Subcutaneous abdominal adipose tissue (tissue), 5 donors: ENCODE measurements around the gene KSR2.

Experiments used
- H3K27ac ChIP-seq: one replicate; pipeline ENCODE4 v1.7.0; 2013; ENCODE audit warnings: low read depth, mild to moderate bottlenecking, inconsistent platforms, low read length, moderate library complexity
- H3K27me3 ChIP-seq, 5 donors: one replicate each; pipeline ENCODE4 v1.7.0; 2013; ENCODE audit warnings: low read length in 5 of 5, inconsistent platforms in 1 of 5; ENCODE audit not compliant: control insufficient read depth in 5 of 5, insufficient read depth in 4 of 5
- H3K36me3 ChIP-seq, 5 donors: one replicate each; pipeline ENCODE4 v1.7.0; 2013; ENCODE audit warnings: low read length in 5 of 5; ENCODE audit not compliant: control insufficient read depth in 5 of 5, insufficient read depth in 5 of 5
- H3K4me1 ChIP-seq, 5 donors: one replicate each; pipeline ENCODE4 v1.7.0; 2013; ENCODE audit warnings: low read length in 5 of 5, mild to moderate bottlenecking in 3 of 5, moderate library complexity in 1 of 5; ENCODE audit not compliant: control insufficient read depth in 5 of 5, insufficient read depth in 5 of 5
- H3K4me3 ChIP-seq, 5 donors: one replicate each; pipeline ENCODE4 v1.7.0; 2013; ENCODE audit warnings: low read length in 5 of 5, low read depth in 1 of 5
- H3K9ac ChIP-seq, 5 donors: one replicate each; pipeline ENCODE4 v1.7.0; 2013; ENCODE audit warnings: low read length in 5 of 5, mild to moderate bottlenecking in 4 of 5, moderate library complexity in 3 of 5
- H3K9me3 ChIP-seq, 5 donors: one replicate each; pipeline ENCODE4 v1.7.0; 2013; ENCODE audit warnings: low read length in 5 of 5; ENCODE audit not compliant: control insufficient read depth in 5 of 5
- donor health status: healthy.
- donor health status: healthy.
- donor health status: healthy.
- donor health status: healthy.
- donor health status: healthy.

KSR2 gene

DNA sequence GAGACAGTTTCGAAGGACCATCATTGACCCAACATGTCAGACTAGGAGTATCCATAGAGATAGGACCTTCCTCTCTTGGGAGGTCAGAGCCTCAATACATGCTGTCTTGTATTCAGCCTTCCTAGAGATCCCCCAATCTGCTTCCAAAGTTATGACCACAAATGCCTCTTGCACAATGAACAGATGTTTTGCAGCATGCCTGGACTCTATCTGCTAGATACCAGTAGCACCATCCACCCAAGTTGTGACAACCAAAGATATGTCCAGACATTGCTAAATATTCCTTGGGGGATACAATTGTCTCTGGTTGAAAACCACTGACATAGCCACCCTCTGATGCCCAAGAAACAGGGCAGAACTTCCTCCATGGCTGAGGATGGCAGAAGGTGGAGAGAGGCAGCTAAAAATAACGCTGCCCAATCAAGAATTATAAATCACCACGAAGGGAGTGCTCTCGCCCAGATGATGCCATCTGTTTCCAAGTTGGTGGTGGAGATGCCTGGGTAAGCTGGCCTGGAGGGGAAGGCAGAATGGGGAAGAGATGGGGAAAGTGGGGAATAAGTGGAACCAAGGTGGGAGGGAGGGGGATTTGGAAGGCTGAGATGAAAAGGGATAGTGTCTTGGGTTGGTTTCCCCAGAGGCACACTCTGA, 564.5 kb downstream of the KSR2 start:
- peaks cover 9 to 12% (median 10%) of the 10 kb centered on the region in 5 donors for H3K9me3 ChIP-seq
- H3K4me3 ChIP-seq, result no peak overlapping the region
- H3K27ac ChIP-seq, result no peak overlapping the region
- peaks cover 0 to 6% (median 4%) of the 10 kb centered on the region in 5 donors for H3K4me1 ChIP-seq
- no peaks in the 10 kb centered on the region for H3K36me3 ChIP-seq
- H3K27me3 ChIP-seq, result peaks cover 0 to 5% (median 0%) of the 10 kb centered on the region in 5 donors
- H3K9ac ChIP-seq, result no peak overlapping the region

GRCh38 chr12:117403586-117404139, 565.1 kb downstream of the KSR2 start:
- Histone ChIP-seq H3K9ac (no peak overlapping the region), H3K9me3 (peaks cover 9 to 12% (median 10%) of the 10 kb centered on the region in 5 donors), H3K36me3 (no peaks in the 10 kb centered on the region), H3K4me1 (peaks cover 0 to 6% (median 4%) of the 10 kb centered on the region in 5 donors), H3K27ac (no peak overlapping the region), H3K4me3 (no peak overlapping the region), H3K27me3 (peaks cover 0 to 5% (median 0%) of the 10 kb centered on the region in 5 donors)
